ENCODE results near the gene SUSD4. TPM values are rescaled to one million over a fixed set of nuclear protein-coding genes. Genes with fewer than 3 reads are reported as not detected.

SUSD4 gene
- total RNA-seq, 4 donors from 2014 or later = 2.2 to 5.3 (median 2.5) TPM

DNA sequence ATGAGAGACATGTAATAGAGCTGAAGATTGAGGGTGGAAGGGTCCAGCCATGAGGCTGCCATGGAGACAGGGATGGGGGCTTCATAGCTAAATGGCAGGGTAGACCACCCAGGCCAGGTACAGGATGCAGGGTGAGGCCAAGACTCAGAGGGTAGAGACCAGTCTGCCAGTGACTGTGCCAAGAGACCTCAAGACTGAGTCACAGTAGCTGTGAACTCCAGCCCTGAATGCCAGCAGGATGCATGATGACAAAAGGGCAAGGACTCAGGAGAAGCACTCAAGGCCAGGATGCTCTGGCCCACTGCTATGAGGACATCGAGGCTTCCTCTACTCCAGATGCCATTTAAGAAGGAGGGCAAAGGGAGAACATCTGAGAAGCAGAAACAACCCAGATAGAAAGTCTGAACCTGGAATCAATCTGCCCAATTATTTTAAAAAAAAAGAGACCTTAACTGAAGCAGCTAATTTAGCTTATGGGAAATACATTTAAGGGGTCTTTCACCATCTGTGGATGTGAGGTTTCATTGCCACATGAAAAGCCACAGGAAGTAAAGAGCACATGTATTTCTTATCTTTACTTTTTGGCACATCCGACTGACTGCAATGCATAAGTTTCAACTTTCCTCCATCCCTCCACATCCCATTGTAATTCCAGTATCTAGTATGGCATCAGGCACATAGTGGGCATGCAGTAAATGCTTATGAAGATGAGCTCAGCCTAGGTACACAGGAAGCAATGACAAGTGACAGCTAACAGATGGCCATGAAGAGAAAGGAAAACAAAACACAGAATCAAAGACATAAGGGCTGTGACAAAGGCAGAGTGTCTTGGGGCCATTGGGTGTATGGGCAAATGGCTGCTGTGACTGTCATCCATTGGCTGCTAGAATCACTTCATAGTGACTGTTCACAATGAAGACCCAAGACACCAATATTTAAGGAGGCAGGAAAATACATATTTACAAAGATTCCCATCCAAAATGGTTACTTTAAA is 40.2 kb downstream of the SUSD4 start:
- Histone ChIP-seq H3K27ac (no peak overlapping the region), H3K9me3 (no peaks in the 10 kb centered on the region), H3K4me3 (no peak overlapping the region), H3K27me3 (no peaks in the 10 kb centered on the region), H3K36me3 (no peaks in the 10 kb centered on the region), H3K4me1 (no peaks in the 10 kb centered on the region)
- ATAC-seq = no peak
- TF ChIP-seq POLR2AphosphoS5 (IDR thresholded peaks at IDR 0.05) (no peak), POLR2A (IDR thresholded peaks at IDR 0.05) (no peak), EP300 (IDR thresholded peaks at IDR 0.05) (no peak)
- TF ChIP-seq, protein P1, sequence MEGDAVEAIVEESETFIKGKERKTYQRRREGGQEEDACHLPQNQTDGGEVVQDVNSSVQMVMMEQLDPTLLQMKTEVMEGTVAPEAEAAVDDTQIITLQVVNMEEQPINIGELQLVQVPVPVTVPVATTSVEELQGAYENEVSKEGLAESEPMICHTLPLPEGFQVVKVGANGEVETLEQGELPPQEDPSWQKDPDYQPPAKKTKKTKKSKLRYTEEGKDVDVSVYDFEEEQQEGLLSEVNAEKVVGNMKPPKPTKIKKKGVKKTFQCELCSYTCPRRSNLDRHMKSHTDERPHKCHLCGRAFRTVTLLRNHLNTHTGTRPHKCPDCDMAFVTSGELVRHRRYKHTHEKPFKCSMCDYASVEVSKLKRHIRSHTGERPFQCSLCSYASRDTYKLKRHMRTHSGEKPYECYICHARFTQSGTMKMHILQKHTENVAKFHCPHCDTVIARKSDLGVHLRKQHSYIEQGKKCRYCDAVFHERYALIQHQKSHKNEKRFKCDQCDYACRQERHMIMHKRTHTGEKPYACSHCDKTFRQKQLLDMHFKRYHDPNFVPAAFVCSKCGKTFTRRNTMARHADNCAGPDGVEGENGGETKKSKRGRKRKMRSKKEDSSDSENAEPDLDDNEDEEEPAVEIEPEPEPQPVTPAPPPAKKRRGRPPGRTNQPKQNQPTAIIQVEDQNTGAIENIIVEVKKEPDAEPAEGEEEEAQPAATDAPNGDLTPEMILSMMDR (IDR thresholded peaks at IDR 0.05) = no peak
- 62 to 71% methylated on average over 1 to 2 of the region's 2 CpGs for WGBS, 2 donors (ENCODE audit: low coverage in 1 of 2)

DNA sequence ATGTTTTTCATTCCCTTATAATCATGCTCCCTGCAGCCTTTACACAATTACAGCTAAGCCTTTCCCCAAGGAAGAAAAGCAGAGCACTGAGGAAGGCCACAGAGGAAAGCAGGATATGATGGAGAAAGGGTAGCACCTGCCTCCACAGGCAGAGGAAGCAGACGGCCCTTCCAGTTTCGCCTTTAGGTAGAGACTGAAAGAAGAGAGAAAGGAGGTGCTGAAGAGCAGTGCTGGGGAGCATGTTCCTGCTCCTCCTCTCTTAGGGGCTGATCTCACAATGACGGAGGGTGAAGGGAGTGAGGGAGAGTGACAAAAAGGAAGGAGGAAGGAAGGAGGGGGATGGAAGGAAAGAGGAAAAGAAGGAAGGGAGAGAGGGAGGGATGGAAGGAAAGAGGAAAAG is 41.1 kb downstream of the SUSD4 start:
- H3K27me3 ChIP-seq = no peaks in the 10 kb centered on the region
- H3K27ac ChIP-seq = no peak overlapping the region
- WGBS, 2 donors (ENCODE audit: low coverage in 1 of 2) = 72 to 80% methylated on average over 2 to 3 of the region's 3 CpGs
- no peaks in the 10 kb centered on the region for H3K4me1 ChIP-seq
- no peaks in the 10 kb centered on the region for H3K36me3 ChIP-seq
- H3K4me3 ChIP-seq = no peak overlapping the region
- no peak for ATAC-seq
- TF ChIP-seq POLR2AphosphoS5 (IDR thresholded peaks at IDR 0.05) (no peak), POLR2A (IDR thresholded peaks at IDR 0.05) (no peak), EP300 (IDR thresholded peaks at IDR 0.05) (no peak)
- TF ChIP-seq, protein P1 (IDR thresholded peaks at IDR 0.05) = no peak
- no peaks in the 10 kb centered on the region for H3K9me3 ChIP-seq

DNA sequence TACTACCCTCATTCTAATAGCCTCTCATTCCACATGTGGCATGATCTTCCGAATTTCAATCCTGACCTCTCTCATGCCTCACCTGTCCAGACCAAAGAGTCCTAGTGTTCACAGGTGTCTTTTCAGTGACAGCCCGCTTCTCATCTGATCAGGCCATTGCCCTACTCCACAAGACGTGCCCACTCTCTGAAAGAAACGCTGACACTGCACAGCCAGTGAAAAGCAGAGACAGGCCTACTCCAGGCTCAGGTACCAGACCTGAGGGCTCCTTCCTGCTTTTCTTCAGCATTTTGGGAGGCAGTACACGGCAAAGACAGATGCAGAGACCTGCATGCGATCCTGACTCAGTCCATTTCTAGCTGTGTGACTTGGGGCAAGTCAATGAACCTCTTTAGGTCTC is 43.0 kb downstream of the SUSD4 start:
- no peak overlapping the region for H3K27ac ChIP-seq
- TF ChIP-seq EP300 (IDR thresholded peaks at IDR 0.05) (no peak), POLR2AphosphoS5 (IDR thresholded peaks at IDR 0.05) (no peak), POLR2A (IDR thresholded peaks at IDR 0.05) (no peak)
- TF ChIP-seq, protein P1 (IDR thresholded peaks at IDR 0.05) = no peak
- ATAC-seq = no peak

DNA sequence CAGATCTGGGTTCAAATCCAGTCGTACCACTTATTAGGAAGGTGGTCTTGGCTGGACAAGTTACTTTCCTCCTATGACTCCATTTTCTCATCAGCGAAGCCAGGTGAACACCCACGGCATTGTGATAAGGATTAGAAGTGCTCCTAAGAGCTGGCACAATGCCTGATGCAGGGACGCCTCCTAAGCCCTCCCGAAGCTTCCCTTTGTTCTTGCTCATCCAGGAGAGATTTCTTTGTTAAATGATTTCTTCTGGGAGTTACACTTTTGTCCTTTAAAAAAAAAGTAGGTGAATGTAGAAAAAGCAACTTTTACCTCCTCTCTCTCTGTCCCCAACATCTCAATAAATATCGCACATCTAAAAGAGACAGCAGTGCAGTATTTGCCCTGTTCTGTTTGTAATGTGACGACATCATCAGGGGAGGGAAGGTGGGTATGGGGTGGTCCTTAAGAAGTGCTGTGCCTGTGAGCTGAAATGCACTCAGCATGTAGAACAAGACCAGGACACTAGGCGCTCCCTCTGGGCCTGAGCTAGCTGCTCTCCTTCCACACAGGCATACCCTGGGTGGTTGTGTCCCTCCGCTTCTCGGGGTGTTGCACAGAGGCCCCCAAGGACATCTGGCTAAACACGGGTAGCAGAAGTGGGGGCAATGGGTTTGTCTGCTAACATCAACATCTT is 43.9 kb downstream of the SUSD4 start:
- no peak for ATAC-seq
- WGBS, 2 donors (ENCODE audit: low coverage in 1 of 2) = 76 to 79% methylated on average over 5 to 8 of the region's 11 CpGs

More for the DNA sequence above, 43.0 kb downstream of the SUSD4 start:
- 88 to 100% methylated on average over 1 to 5 of the region's 6 CpGs for WGBS, 2 donors (ENCODE audit: low coverage in 1 of 2)
- Histone ChIP-seq H3K36me3 (no peaks in the 10 kb centered on the region), H3K4me3 (no peak overlapping the region), H3K4me1 (no peaks in the 10 kb centered on the region), H3K9me3 (no peaks in the 10 kb centered on the region), H3K27me3 (no peaks in the 10 kb centered on the region)

More for the DNA sequence above, 43.9 kb downstream of the SUSD4 start:
- no peaks in the 10 kb centered on the region for H3K4me1 ChIP-seq
- H3K27me3 ChIP-seq = no peaks in the 10 kb centered on the region
- TF ChIP-seq POLR2AphosphoS5 (IDR thresholded peaks at IDR 0.05) (no peak), EP300 (IDR thresholded peaks at IDR 0.05) (no peak), POLR2A (IDR thresholded peaks at IDR 0.05) (no peak)
- TF ChIP-seq, protein P1 (IDR thresholded peaks at IDR 0.05) = no peak
- H3K27ac ChIP-seq = no peak overlapping the region
- no peaks in the 10 kb centered on the region for H3K9me3 ChIP-seq
- no peak overlapping the region for H3K4me3 ChIP-seq
- H3K36me3 ChIP-seq = no peaks in the 10 kb centered on the region

All from gastroesophageal sphincter (tissue), 4 donors.